Sigmoid colon (tissue), 7 donors: ENCODE results near the gene SERINC3. TPM values are rescaled to one million over a fixed set of nuclear protein-coding genes. Genes with fewer than 3 reads are reported as not detected.
A peak's percentile ranks its signal among the peaks of the same experiment; 100 is the strongest.

ENCODE experiments used
- DNase-seq: peaks from one replicate; pipeline ENCODE4 v3.0.0-alpha.2; 2019
- H3K27ac ChIP-seq, 4 donors: fragments of 200-600 bp; sonication (generic); one replicate each; pipeline ENCODE4 v1.5.1; 2016 to 2019; ENCODE audit warnings: mild to moderate bottlenecking in 1 of 4
- H3K27me3 ChIP-seq, 3 donors: fragments of 200-600 bp; sonication (generic); one replicate each; pipeline ENCODE4 v1.5.1; 2019; ENCODE audit warnings: mild to moderate bottlenecking in 1 of 3
- H3K36me3 ChIP-seq, 4 donors: fragments of 200-600 bp; sonication (generic); one replicate each; pipeline ENCODE4 v1.5.1; 2016 to 2019
- H3K4me1 ChIP-seq, 4 donors: fragments of 200-600 bp; sonication (generic); one replicate each; pipeline ENCODE4 v1.5.1; 2017 to 2019
- H3K4me3 ChIP-seq, 4 donors: fragments of 200-600 bp; sonication (generic); one replicate each; pipeline ENCODE4 v1.5.1; 2017 to 2019; ENCODE audit warnings: mild to moderate bottlenecking in 2 of 4, moderate library complexity in 1 of 4
- H3K9me3 ChIP-seq, 4 donors: fragments of 200-600 bp in 3 of 4; sonication (generic) in 3 of 4; one replicate each; pipeline versions ENCODE4 v1.5.1 to v1.6.1; 2013 to 2019
- CTCF ChIP-seq, 4 experiments: fragments of 450-650 bp in 3 of 4; fragments of 200-600 bp in 1 of 4; IDR thresholded peaks; one replicate each; pipeline ENCODE4 v1.5.1; 2016 to 2019; ENCODE audit warnings: antibody characterized with exemption in 4 of 4, mild to moderate bottlenecking in 3 of 4, moderate library complexity in 2 of 4
- EP300 ChIP-seq, 4 donors: sonication (generic); formaldehyde crosslinking; IDR thresholded peaks; one replicate each; pipeline ENCODE4 v1.6.1; 2017; ENCODE audit warnings: antibody characterized with exemption in 4 of 4
- POLR2A ChIP-seq, 2 donors: fragments of 450-650 bp; IDR thresholded peaks; one replicate each; pipeline ENCODE4 v1.6.1; 2016; ENCODE audit warnings: antibody characterized with exemption in 2 of 2, mild to moderate bottlenecking in 2 of 2, moderate library complexity in 2 of 2
- POLR2AphosphoS5 ChIP-seq, 4 donors: sonication (generic); formaldehyde crosslinking; IDR thresholded peaks; one replicate each; pipeline ENCODE4 v1.6.1; 2017; ENCODE audit warnings: antibody characterized with exemption in 4 of 4
- WGBS, 2 donors: extraction: QIAGEN DNeasy Blood & Tissue Kit; methylation state at CpG; one replicate each; pipeline ENCODE4 v1.1.7; 2013; 5-methylcytosine and 5-hydroxymethylcytosine counted together
- intact Hi-C: fragments of 100-400 bp; cut with DNase I; formaldehyde crosslinking; loops from one replicate; pipeline ENCODE4 v1.15.1; 2023
- polyA plus RNA-seq, 3 donors: library from polyadenylated mRNA; stranded (reverse); fragments of 200-250 nt; gene quantifications; one replicate each; pipeline ENCODE4 v1.2.3, GENCODE V29; 2013
- total RNA-seq, 4 donors: library from RNA; depleted of rRNA; stranded (reverse); fragments of >200 nt; gene quantifications; one replicate each; pipeline ENCODE4 v1.1.0, GENCODE V29; 2016
- donor health status: healthy with polysubstance abuse.
- donor health status: Bipolar disorder and iron deficiency.
- donor health status: healthy.

SERINC3 gene
- total and polyA plus RNA-seq, 7 donors: 11.1 to 112 (median 75.9) TPM

DNA sequence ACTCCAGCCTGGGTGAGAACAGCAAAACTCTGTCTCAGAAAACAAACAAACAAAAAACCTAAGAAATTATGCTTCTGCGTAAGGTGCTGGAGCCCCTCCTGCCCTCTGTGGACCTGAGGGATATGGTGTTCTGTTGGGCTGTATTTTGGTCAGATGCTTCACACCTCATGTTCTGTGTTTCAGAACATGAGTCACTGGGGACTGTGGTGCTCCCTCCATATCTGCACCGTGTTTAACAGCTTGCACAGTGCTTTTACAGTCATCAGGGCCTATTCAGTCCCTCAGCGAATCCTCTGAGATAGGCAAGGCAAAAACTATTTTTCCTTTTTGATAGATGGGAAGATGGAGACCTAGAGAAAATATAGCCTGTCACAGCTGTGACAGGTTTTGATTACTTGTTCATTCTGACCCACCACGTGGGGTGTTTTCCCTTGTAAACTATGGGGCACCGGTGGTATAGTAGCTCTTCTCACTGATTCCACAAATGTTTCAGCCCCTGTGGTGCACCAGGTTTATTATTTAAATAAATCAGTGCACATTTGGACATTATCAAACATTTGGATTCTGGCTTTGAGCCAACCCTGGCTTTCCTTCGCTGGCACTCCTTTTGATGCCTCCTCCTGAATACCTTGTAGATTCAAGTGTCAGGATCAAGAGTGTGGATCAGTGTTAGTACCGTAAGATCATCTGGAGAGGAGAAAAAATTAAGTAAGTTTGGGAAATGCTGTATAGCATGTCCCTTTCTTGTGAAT is 36.6 kb downstream of the SERINC3 start:
- Histone ChIP-seq H3K27ac (peak overlapping the region in 2 of 4 donors; percentile 0 to 11), H3K4me1 (no peaks in the 10 kb centered on the region), H3K9me3 (no peaks in the 10 kb centered on the region), H3K36me3 (peaks cover 0 to 91% (median 18%) of the 10 kb centered on the region in 4 donors), H3K27me3 (no peaks in the 10 kb centered on the region), H3K4me3 (no peak overlapping the region)
- TF ChIP-seq EP300 (IDR thresholded peaks at IDR 0.05): no peak
- TF ChIP-seq POLR2AphosphoS5 (IDR thresholded peaks at IDR 0.05): no peak
- WGBS, 2 donors: 84 to 90% methylated on average over 7 of the region's 7 CpGs
- intact Hi-C loops: no loop called here
- no peak for DNase-seq

DNA sequence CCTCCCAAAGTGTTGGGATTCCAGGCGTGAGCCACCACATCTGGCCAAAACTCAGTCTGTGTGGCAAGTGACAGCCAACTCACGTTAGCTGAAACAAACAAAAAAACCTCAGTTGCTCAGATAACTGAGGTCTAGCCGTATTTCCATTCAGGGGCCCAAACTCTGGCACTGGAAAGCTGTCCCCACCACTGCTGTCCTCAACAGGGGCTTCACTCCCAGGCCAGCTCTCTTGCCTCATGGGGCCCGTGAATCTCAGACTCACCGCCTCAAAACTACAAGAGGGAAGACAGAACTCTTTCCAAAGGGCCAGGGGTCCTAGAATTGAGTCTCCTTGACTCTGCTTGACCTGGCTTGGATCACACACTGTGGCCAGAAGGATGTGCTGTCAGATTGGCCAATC is 38.8 kb downstream of the SERINC3 start:
- intact Hi-C loops: no loop called here
- Histone ChIP-seq H3K27me3 (no peaks in the 10 kb centered on the region), H3K4me1 (no peaks in the 10 kb centered on the region), H3K9me3 (no peaks in the 10 kb centered on the region), H3K36me3 (peaks cover 0 to 77% (median 3%) of the 10 kb centered on the region in 4 donors), H3K27ac (no peak overlapping the region), H3K4me3 (no peak overlapping the region)
- TF ChIP-seq POLR2AphosphoS5 (IDR thresholded peaks at IDR 0.05) (no peak), POLR2A (IDR thresholded peaks at IDR 0.05) (no peak), EP300 (IDR thresholded peaks at IDR 0.05) (no peak), CTCF (IDR thresholded peaks at IDR 0.05) (no peak)
- WGBS, 2 donors: 89 to 96% methylated on average over 5 of the region's 5 CpGs
- no peak for DNase-seq

DNA sequence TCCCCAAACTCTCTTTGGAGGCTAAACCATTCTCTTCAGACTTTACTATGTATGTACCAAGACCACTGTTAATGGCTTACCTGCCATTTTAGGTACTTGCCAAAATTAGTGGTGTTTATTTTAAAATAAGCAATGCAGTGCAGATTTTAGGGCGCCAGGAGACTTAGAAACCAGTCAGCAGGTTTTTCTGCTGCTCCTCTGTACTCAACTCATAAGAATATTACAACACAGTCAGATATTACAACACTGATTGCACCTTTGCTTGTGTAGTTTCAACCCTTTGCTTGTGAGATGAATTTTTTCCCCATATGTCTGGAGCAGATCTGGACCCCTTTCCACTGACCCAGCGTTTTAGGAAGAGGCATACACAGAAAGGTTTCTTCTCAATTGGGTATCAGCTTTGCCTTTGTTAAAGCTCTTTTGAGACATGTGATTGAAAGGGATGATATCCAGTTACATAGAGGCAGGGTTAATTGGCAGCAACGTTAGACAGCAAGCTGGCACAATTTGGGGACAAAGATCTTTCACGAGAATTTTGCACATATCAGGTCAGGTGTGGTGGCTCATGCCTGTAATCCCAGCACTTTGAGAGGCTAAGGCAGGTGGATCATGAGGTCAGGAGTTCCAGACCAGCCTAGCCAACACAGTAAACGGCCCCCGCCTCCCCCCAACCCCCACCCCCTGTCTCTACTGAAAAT is 40.0 kb downstream of the SERINC3 start:
- Histone ChIP-seq H3K27ac (no peak overlapping the region), H3K4me3 (no peak overlapping the region), H3K36me3 (peaks cover 0 to 65% (median 2%) of the 10 kb centered on the region in 4 donors), H3K4me1 (peaks cover 0 to 4% (median 3%) of the 10 kb centered on the region in 4 donors), H3K27me3 (no peaks in the 10 kb centered on the region), H3K9me3 (no peaks in the 10 kb centered on the region)
- intact Hi-C loops: no loop called here
- 68 to 87% methylated on average over 6 of the region's 6 CpGs for whole genome bisulfite sequencing, 2 donors
- DNase-seq: no peak
- TF ChIP-seq CTCF (IDR thresholded peaks at IDR 0.05): no peak
- TF ChIP-seq EP300 (IDR thresholded peaks at IDR 0.05): no peak
- TF ChIP-seq POLR2A (IDR thresholded peaks at IDR 0.05): no peak
- no peak for TF ChIP-seq POLR2AphosphoS5 (IDR thresholded peaks at IDR 0.05)

GRCh38 chr20:44480097-44480496 is 41.8 kb downstream of the SERINC3 start:
- no peak overlapping the region for H3K27ac ChIP-seq
- H3K9me3 ChIP-seq: no peaks in the 10 kb centered on the region
- DNase-seq: no peak
- 96% methylated on average over 18 of the region's 18 CpGs for WGBS, 2 donors
- no peak for TF ChIP-seq POLR2AphosphoS5 (IDR thresholded peaks at IDR 0.05)
- no peak for TF ChIP-seq POLR2A (IDR thresholded peaks at IDR 0.05)
- no peak for TF ChIP-seq EP300 (IDR thresholded peaks at IDR 0.05)
- TF ChIP-seq CTCF (IDR thresholded peaks at IDR 0.05): no peak
- H3K36me3 ChIP-seq: peaks cover 0 to 52% (median 2%) of the 10 kb centered on the region in 4 donors
- no peaks in the 10 kb centered on the region for H3K27me3 ChIP-seq
- no peak overlapping the region for H3K4me3 ChIP-seq
- peaks cover 0 to 19% (median 14%) of the 10 kb centered on the region in 4 donors for H3K4me1 ChIP-seq
- intact Hi-C loops: no loop called here

- 80 to 86% methylated on average over 5 of the region's 5 CpGs for WGBS, 2 donors
- peaks cover 0 to 48% (median 2%) of the 10 kb centered on the region in 4 donors for H3K36me3 ChIP-seq
- no peak for DNase-seq
- no peak overlapping the region for H3K4me3 ChIP-seq
- peaks cover 0 to 20% (median 14%) of the 10 kb centered on the region in 4 donors for H3K4me1 ChIP-seq
- TF ChIP-seq POLR2A (IDR thresholded peaks at IDR 0.05) (no peak), EP300 (IDR thresholded peaks at IDR 0.05) (no peak), CTCF (IDR thresholded peaks at IDR 0.05) (no peak), POLR2AphosphoS5 (IDR thresholded peaks at IDR 0.05) (no peak)
- H3K27ac ChIP-seq: no peak overlapping the region
- H3K27me3 ChIP-seq: no peaks in the 10 kb centered on the region
- no peaks in the 10 kb centered on the region for H3K9me3 ChIP-seq
- intact Hi-C loops: loop anchor here (5.0 to 10.0 kb wide), 3 partner anchors 265 to 485 kb away; partner anchors contain the start of genes OSER1, STK4, TOMM34 and YWHAB
Observed at GRCh38 chr20:44479643-44480042, 42.2 kb downstream of the SERINC3 start.
